GM18505 (cell line): Measurements from ENCODE around the gene HDAC8.
A peak's percentile ranks its signal among the peaks of the same experiment; 100 is the strongest.

Source experiments
- ATAC-seq: cut with Tn5 transposase; IDR thresholded peaks from one replicate; pipeline ENCODE4 v1.9.1; 2021; ENCODE audit not compliant: unreplicated experiment
- POLR2A ChIP-seq: IDR thresholded peaks from 4 replicates; pipeline ENCODE4 v1.6.1; 2011; ENCODE audit warnings: borderline replicate concordance; ENCODE audit not compliant: insufficient read depth, insufficient read length; ENCODE audit errors: extremely low read depth

Gene HDAC8

DNA sequence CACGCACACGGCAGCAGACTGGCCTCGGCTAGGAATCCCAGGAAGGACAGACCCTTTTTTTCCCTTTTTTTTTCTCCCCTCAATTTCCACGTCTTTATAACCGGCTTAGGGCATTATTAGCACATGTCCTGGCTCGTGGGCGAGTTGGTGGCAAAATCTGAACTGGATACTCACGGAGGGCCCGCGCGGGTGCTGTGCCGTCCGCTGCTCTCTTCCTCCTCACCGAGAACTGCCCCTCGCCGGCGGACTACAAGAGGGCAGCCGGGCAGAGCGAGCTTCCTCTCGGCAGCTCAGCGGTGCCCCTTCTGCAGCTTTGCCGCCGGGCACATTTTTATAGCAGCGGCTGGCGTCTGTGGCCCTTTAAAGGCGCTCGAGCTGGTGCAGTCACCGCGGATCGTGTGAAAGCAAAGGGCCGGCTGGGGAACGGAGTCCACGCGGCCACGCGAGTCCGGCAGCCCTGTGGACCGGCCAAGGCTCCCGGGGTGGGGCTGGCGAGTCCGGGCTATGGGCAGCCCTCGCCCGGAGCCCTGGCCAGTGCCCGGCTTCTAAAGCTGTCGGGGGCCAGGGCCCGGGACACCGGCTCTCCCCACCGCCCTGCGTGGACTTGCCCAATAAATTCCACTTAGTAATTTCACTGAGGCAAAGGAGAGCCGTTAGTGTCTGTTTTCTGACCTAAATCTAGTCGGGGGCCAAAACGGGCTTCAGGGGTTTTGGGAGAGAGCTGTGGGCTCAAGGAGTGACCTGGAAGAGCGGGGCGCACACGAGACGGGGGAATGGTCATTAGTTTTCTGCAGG, 265.6 kb downstream of the HDAC8 start:
- TF ChIP-seq POLR2A, result no peak
- ATAC-seq, result peak; percentile 49

DNA sequence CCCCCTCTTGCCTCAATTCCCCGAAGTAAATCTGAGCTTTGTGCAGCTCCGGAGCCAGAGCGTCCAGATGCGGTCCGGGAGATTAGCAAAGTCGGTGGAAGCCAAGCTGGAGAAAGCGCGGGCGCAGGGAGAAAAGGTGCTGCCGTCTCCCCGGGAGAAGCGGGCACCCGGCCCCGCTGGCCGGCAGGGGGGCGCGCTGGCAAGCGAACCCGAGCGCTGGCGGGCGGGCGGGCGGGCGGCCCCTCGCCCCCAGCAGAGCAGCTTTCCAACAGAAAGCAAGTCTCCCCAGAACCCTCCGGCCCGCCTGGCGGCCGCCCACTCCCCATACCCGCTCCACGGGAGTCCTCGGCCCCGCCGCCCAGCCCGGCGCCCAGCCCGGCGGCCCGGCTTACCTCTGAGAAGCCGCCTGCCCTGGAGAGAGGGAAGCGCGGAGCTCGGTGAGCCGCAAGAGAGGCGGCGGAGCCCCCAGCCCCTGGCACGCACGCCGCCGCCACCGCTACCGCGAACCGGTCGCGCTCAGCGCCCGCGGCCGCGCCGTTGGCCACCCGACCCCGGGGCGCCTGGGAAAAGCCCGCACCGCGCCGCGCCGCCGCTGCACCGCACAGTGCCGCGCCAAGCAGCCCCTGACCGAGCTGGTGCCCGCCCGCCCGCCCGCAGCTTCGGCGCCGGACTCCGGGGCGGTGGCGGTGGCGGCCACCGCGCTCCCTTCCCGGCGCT, 266.4 kb downstream of the HDAC8 start:
- ATAC-seq, result no peak
- TF ChIP-seq POLR2A, result no peak

DNA sequence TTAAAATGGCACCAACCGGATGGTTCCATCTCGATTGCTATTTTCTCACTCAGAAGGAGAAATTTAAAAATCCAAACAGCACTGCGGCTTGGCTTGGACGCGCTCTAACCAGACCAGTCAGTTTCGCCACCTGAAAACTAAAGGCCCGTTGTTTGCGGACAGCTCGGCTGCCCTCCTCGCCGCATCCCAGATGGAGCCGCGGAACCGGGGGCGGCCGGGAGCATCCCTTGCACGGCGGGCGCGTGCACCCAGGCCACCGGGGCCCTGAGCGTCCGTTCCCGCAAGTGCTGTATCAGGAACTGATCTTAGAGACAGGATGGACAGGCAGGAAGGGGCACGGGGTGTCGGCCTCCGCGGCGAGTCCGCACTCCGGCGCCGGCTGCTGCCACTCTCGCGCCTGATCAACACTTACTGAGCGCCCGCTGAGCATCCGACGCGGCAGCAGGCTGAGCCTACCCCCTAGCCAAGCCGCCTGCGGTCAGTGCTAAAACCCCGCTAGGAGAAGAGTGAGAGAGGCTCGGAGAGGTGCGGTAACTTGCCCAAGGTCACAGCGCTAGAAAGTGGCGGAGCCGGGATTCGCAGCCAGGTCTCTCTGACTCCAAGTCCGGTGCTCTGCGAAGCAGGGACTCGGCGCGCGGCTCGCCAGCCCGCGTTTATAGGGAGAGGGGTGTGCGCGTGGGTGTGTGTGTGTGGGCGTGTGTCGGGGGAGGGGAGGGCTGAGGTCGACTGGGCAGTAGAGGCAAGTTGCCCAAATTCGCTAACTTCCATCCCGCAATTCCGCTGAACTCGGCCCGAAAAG, 267.2 kb downstream of the HDAC8 start, which contains the start of gene CITED1:
Gene CITED1 (minus strand): TSS at position 629 of the 799 bp plus-strand sequence. CDS start 3,045 bp downstream, outside the sequence.
- TF ChIP-seq POLR2A, result no peak
- ATAC-seq, result no peak

- no peak for TF ChIP-seq POLR2A
- ATAC-seq, result no peak
Measured at GRCh38 chrX:72304877-72305276, 267.8 kb downstream of the HDAC8 start.

GRCh38 chrX:72301781-72302180, 270.9 kb downstream of the HDAC8 start:
- TF ChIP-seq POLR2A, result no peak
- no peak for ATAC-seq

DNA sequence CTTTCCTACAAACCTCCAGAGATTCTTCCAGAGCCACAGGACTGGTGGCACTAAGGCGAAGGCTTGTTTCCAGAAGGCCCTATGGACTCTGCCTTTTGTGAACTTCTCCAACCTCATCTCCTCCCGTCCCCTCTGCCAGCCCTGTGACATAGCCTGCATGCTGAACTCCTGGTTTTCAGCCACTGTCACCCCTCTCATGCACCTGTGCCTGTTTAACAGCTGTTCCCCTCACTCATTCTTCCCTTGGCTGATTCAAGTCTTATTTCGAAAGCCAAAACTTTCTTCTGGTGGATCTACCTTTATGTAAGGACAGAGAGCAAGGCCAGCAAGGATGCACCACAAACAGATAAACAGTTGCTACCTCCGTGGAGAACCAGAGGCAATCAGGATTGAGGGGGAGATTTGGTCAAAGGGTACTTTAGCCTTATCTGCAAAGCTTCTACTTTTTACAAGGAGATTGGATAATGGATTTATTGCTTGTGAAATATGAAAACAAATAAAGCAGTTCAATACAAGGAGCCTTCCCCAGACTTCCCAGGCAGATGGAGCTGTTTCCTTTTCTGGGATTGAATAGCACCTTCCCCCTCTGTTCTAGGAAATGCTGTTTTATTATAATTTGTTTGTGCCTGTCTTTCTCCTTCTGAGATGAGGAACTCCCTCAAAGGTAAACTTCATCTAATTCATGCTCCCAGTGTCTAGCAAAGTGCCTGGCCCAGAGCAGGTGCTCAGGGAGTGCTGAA, 272.6 kb downstream of the HDAC8 start:
- no peak for TF ChIP-seq POLR2A
- ATAC-seq, result no peak

- TF ChIP-seq POLR2A, result no peak
- no peak for ATAC-seq
Measured at GRCh38 chrX:72297953-72298730, 274.5 kb downstream of the HDAC8 start.

DNA sequence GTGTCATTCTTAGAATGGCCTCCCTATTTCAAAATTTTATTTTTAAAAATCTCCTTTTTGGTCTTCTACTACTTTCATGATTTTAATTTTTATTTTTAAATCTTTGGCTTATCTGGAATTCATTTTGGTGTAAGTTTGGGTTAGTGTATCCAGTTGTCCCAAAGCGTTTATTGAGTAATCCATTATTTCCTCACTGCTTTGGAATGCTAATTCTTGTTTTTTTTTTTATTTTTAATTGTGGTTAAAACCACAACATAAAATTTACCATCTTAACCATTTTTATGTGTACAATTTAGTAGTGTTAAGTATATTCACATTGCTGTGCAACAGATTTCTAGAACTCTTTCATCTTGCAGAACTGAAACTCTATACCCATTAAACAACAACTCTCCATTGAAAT, 275.7 kb downstream of the HDAC8 start:
- no peak for TF ChIP-seq POLR2A
- ATAC-seq, result no peak

DNA sequence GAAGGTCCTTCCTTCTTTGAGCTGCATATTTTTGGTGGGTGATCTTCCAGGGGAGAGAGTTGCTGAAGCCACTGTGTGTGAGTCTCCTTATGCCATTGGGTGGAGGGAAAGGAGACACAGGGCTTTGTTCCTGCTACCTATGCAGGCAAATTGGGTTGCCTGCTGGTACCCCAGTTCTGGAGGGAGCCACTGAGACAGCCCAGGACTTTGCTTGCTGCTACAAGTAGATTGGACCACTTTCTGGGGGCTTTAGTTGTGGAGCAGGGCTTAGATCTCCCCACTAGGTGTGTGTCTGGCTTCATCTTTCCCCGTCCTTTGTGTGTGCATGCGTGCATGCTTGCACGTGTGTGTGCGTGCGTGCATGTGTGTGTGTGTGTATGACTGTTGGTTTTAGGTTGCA, 276.9 kb downstream of the HDAC8 start:
- no peak for TF ChIP-seq POLR2A
- ATAC-seq, result no peak

GRCh38 chrX:72294497-72294896, 278.1 kb downstream of the HDAC8 start:
- no peak for TF ChIP-seq POLR2A
- no peak for ATAC-seq

DNA sequence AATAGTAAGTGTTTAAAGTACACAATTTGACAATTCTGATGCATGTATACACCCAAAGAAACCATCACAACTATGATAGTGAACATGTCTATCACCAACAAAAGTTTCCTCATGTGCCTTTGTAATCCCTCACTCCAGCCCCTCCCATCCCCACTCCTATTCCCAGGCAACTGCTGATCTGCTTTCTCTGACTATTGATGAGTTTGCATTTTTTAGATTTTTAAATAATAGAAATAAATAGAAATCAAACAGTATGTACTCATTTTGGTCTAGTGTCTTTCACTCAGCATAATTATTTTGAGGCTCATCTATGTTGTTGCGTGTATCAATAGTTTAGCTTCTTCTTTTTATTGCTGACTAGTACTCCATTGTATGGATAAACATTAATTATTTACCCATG, 290.3 kb downstream of the HDAC8 start:
- TF ChIP-seq POLR2A, result no peak
- no peak for ATAC-seq

- ATAC-seq, result no peak
Measured at GRCh38 chrX:72280321-72280845, 292.3 kb downstream of the HDAC8 start.

More at GRCh38 chrX:72280321-72280845, 292.3 kb downstream of the HDAC8 start:
- no peak for TF ChIP-seq POLR2A
